ENCODE results near the gene FBXL17.

FBXL17 gene

GRCh38 chr5:107958432-107958831, 423.5 kb downstream of the FBXL17 start:
- DNase-seq, result no peak

GRCh38 chr5:107957051-107957450, 424.8 kb downstream of the FBXL17 start:
- DNase-seq, result no peak

DNA sequence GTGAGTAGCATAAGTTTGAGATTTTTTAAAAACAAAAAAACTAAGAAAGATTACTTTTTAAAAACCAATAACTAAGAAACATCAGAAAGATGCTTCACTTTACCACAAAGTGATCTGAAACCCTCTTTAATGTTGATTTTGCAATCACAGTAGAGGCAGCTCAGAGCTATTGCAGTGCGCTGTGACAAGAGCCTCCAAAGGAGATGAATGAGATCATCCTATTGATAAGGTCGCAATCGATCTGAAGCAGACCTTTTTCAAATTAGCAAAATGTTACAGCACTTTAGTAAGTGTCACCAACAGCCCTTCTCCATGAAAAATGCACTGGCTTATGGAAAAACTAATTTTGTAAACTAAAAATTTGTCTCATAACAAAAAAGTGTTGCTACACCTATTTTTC, 426.6 kb downstream of the FBXL17 start:
- no peak for DNase-seq

GRCh38 chr5:107954254-107954653, 427.6 kb downstream of the FBXL17 start:
- DNase-seq, result no peak

GRCh38 chr5:107952450-107952849, 429.4 kb downstream of the FBXL17 start:
- no peak for DNase-seq

DNA sequence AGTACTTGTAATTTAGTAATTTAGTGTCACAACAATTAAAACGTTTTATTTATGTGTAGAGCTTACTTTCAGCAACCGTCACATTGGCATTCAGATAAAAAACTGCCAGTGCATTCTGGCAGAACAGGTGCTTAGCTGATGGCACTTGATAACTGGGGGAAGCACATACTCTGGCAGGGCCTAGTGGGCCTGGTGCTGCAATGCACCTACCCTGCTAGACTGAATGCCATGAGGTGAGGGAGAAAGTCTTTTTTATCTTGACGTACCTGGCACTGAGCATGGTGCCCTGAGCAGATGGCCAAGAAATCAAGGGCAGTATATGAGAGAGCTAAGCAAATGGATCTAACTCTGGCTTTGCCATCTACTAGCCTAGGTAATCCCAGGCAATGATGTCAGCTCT, 430.6 kb downstream of the FBXL17 start:
- DNase-seq, result no peak

GRCh38 chr5:107950776-107951175, 431.1 kb downstream of the FBXL17 start:
- DNase-seq, result no peak

DNA sequence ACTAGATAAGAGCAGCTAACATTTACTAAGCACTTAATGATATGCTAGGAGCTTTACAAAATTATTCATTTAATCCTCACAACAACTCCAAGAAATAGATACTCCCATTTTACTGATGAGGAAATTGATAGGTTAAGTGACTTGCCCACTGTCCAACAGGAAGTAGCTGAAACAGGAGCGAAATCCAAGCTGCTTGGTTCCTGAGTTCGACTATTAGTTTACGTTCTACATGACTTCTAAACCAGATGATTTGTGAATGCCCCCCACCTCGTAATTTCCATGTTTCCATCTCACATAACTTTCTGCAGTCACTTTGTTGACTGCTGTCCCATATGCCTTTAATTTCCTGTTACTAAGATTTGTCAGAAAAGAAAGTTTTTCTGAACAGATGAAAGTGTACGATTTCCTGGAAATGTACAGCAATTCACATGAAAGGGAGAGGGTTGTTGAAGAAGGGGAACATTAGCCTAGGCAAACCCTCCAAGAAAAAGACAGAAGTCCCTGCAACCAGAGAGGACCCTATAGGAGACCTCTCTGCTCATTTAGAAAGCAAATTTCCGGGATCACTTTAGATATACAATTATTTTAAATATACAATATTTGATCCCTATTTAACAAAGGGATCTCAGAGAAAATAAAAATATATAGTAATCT, 432.1 kb downstream of the FBXL17 start:
- DNase-seq, result no peak

DNA sequence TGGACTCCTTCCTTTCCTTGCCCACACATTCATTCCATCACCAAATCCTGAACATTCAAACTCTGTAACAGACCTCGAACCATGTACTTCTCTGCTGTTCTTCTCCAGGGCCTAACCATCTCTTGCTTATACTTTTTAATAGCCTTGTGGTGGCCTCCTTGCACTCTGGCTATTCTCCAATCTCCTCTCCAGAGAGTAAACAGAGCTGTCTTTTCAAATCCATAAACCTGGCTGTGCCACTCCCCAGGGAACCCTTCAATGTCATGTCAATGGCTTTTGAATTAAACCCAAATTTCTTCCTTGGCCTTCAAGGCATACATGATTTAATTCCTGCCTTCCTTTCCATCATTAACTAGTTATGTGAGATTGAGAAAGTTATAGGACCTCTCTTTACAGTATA, 433.5 kb downstream of the FBXL17 start:
- no peak for DNase-seq

- no peak for DNase-seq
Observed at GRCh38 chr5:107945061-107945460, 436.8 kb downstream of the FBXL17 start.

DNA sequence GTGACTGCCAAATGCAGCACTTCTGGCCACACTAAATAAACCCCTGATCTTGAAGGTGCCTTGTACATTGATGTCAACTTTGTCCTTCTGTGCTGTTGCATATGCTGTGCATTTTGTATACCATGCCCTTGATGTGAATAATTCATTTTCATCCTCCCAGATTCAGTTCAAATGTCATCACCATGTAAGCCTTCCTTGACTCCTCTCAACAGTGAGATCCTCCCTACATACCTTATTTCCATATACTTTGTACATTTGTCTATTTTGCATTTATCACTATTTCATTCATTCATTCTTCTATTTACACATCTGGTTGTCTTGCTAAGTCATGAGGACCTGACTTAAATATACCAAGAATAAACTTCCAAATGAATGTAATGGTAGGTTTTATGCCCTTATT, 438.0 kb downstream of the FBXL17 start:
- no peak for DNase-seq

GRCh38 chr5:107941036-107941435, 440.9 kb downstream of the FBXL17 start:
- no peak for DNase-seq

- DNase-seq, result no peak
Observed at GRCh38 chr5:107937651-107938355, 444.1 kb downstream of the FBXL17 start.

DNA sequence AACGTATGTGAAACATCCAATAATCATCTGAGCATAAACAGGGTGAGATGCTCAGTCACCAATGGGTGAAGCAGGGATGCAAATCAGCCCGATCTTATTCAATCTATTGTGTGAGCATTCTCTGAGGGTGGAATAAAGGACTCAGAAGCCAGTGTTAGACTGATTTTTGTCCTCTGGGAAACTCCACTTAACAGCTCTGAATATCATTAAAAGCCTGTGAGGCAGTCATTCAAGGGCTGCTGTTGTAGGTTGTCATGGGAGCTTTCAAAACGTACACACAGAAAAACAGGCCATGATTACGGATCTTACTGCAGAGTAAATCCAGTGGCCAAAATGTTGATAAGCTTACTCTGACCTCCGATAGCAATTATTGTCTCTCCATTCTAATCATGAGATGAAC, 444.7 kb downstream of the FBXL17 start:
- no peak for DNase-seq

DNA sequence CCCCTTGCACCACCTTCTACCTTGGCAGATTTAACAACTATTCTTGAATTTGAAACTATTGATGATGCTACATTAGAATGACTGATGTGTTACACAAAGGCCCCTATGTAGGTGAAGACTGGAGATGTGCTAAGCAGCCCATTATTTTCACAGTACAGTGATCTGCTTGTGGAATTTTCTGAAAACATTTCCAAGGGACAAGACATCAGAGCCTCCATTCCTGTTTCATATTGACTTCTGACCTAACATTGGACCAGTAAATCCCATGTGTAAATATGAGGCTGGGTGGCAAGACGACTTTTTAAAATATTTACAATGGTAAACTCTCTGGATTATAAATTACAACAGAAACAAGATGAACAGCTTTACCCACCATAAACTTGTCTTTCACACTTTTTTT, 445.4 kb downstream of the FBXL17 start:
- no peak for DNase-seq

- DNase-seq, result no peak
Observed at GRCh38 chr5:107935645-107936044, 446.3 kb downstream of the FBXL17 start.

DNA sequence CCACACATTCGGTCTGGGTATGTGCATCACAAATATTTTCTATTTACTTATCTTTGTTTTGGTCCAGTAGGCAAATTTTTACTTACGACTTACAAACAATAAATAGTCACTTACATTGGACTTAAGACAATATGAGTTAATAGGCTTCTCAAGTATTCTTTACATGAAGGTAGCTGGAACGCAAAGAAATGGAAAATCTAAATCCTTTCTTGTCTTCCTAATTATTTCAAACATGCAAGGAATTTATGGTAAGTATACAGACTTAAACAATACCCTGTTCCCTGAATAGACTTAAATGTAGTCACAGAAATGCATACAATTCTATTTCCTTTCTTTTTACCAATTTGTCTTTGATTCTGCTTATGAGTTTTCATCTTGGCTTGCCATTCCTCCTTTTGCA, 448.6 kb downstream of the FBXL17 start:
- no peak for DNase-seq

GRCh38 chr5:107930891-107931290, 451.0 kb downstream of the FBXL17 start:
- no peak for DNase-seq

- no peak for DNase-seq
Observed at GRCh38 chr5:107930092-107930491, 451.8 kb downstream of the FBXL17 start.

DNA sequence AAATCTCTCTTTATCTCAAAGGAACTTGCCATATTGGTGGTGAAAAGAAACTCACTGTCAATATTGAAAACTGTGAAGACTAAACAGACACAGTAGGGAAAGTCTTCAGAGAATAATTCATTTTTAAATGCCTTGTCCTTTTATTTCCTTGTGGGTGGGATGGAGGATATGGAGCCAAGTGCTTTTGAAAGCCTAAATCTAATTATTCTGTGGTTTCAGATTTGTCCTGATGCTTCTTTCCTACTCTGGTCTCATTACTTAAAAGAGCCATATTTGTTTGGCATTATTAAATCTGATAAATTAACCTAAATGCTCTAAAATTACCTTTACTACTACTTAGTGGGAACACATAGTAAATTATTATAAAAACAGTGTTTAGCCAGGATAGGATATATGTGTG, 452.8 kb downstream of the FBXL17 start:
- DNase-seq, result no peak

DNA sequence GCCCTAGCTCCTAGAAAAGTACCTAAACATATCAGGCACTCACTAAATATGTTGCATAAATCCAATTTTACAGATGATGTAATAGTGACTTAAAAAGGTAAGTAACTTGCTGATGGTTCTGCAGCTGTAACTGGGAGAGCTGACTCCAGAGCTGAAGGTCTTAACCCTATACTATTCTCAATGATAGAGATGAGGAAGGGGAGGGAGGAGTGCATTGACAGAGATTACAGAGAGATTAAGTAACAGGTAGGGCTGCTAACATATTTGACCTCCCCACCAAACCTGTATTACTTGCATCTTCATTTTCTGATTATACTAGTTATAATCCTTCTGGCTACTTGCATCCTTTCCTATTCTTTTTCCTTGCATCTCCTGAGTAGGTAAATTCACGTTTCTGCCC, 455.8 kb downstream of the FBXL17 start:
- no peak for DNase-seq

DNA sequence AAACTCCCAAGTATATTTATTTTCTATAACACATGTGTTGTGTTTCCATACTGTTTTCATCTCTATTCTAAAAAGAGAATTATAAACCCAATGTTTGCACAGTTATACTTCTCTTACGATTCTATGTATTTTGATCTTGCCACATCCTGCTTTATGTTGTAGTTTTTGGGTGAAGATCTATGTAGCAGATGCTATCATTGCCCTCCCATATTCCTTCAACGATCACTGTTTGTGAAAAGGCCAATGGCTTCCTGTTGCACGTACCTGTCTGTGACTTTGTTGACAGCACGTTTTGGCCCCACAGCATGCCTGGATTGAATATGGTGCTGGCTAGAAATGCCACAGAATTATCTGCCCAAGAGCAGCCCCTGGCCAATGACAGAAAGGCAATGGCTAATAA, 456.7 kb downstream of the FBXL17 start:
- no peak for DNase-seq

- DNase-seq, result no peak
Observed at GRCh38 chr5:107919969-107920368, 461.9 kb downstream of the FBXL17 start.

DNA sequence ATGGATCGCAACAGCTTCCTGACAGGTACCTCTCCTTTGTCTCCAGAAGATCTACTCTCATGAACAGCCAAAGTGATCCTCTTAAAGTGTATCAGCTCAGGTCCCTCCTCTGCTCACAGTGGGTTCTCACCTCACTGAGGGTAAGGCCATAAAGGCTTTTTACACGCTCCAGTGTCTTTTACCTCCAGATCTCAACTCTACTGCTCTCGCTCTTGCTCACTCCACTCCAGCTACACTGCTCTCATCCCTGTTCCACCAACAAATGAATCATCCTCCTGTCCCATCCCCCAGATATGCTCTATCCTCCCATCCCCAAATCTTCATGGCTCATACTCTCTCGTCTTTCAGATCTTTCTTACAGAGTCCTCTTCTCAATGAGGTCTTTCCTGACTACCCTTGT, 462.5 kb downstream of the FBXL17 start:
- DNase-seq, result no peak

All from nucleus accumbens (tissue), 56 donors.